Activated T-helper 2 cell treated with anti-CD3 and anti-CD28 coated beads, Interferon-gamma antibody, Interleukin-2, Interleukin-4, amounts not matched to agents 10 μg/mL and 5 μg/mL and 100 μg/mL, durations not matched to agents 14 hours and 24 hours and 36 hours (primary cell): Measurements from ENCODE around the gene CCDC83. TPM values are rescaled to one million over a fixed set of nuclear protein-coding genes. Genes with fewer than 3 reads are reported as not detected.
"Not testable (repeated sequence)": the region's sequence is repeated elsewhere in the genome, so short reads cannot be mapped to it uniquely, and the experiment has no call there.

Experiments
- DNase-seq: peaks from one replicate; pipeline ENCODE4 v3.0.0; 2021; ENCODE audit warnings: low spot score
- H3K27ac Mint-ChIP-seq: one replicate; pipeline ENCODE4 v1.8.0; 2021; ENCODE audit warnings: mixed read lengths
- H3K27me3 Mint-ChIP-seq: one replicate; pipeline ENCODE4 v1.8.0; 2021; ENCODE audit warnings: low read depth, mixed read lengths
- H3K36me3 Mint-ChIP-seq: one replicate; pipeline ENCODE4 v1.8.0; 2021; ENCODE audit warnings: low read depth, mixed read lengths
- H3K4me1 Mint-ChIP-seq: one replicate; pipeline ENCODE4 v1.8.0; 2021; ENCODE audit warnings: low read depth, mixed read lengths
- H3K4me3 Mint-ChIP-seq: one replicate; pipeline ENCODE4 v1.8.0; 2021; ENCODE audit warnings: low read depth, mild to moderate bottlenecking, moderate library complexity, mixed read lengths
- H3K9me3 Mint-ChIP-seq: one replicate; pipeline ENCODE4 v1.8.0; 2021; ENCODE audit warnings: mixed read lengths
- intact Hi-C: fragments of 100-400 bp; cut with micrococcal nuclease; formaldehyde crosslinking; loops from one replicate; pipeline ENCODE4 v1.15.1; 2023
- total RNA-seq: library from RNA; stranded (reverse); gene quantifications from 2 replicates; pipeline ENCODE4 v1.2.3, GENCODE V29; 2022

Gene CCDC83
- total RNA-seq, 1 donor from 2014 or later, result not detected

DNA sequence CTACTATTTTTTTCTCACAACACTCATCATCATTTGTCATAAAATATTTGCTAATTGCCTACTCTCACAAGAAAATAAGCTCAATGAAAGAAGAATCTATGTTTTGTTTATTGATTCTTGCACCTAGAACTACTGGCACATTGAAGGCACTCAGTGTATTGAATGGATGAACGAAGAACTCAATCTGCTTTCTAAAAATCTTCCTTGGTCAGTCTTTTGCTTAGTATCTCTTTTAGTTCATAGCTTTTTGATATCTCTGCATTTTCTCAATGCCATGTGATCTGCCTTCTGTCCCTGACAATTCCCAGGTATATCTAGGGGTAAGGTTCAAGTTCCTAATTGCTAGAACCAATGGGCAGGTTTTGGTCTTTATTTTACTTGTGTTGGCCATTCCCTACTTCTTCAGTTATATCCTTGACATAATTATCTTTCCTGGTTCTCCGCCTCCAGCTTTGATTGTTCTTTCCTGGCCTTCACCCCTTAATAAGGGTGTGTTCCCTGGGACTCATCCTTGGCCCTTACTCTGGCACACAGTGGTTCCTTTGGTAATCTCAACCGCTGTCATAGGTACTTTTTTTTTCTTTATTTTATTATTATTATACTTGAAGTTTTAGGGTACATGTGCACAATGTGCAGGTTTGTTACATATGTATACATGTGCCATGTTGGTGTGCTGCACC, 96.4 kb downstream of the CCDC83 start:
- Mint-ChIP-seq H3K27me3 (no peaks in the 10 kb centered on the region), H3K4me3 (no peak overlapping the region), H3K27ac (peak overlapping the region; percentile 10), H3K4me1 (peaks cover 23% of the 10 kb centered on the region), H3K9me3 (peaks cover 15% of the 10 kb centered on the region), H3K36me3 (peaks cover 46% of the 10 kb centered on the region)
- intact Hi-C loops, result no loop called here
- DNase-seq, result no peak

DNA sequence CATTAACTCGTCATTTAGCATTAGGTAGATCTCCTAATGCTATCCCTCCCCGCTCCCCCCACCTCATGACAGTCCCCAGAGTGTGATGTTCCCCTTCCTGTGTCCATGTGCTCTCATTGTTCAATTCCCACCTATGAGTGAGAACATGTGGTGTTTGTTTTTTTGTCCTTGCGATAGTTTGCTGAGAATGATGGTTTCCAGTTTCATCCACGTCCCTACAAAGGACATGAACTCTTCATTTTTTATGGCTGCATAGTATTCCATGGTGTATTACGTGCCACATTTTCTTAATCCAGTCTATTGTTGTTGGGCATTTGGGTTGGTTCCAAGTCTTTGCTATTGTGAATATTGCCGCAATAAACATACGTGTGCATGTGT, 96.9 kb downstream of the CCDC83 start:
- intact Hi-C loops, H3K27me3 Mint-ChIP-seq, H3K4me3 Mint-ChIP-seq, DNase-seq, H3K27ac Mint-ChIP-seq: not testable (repeated sequence)
- peaks cover 51% of the 10 kb centered on the region for H3K36me3 Mint-ChIP-seq
- H3K4me1 Mint-ChIP-seq, result peaks cover 20% of the 10 kb centered on the region
- peaks cover 13% of the 10 kb centered on the region for H3K9me3 Mint-ChIP-seq

DNA sequence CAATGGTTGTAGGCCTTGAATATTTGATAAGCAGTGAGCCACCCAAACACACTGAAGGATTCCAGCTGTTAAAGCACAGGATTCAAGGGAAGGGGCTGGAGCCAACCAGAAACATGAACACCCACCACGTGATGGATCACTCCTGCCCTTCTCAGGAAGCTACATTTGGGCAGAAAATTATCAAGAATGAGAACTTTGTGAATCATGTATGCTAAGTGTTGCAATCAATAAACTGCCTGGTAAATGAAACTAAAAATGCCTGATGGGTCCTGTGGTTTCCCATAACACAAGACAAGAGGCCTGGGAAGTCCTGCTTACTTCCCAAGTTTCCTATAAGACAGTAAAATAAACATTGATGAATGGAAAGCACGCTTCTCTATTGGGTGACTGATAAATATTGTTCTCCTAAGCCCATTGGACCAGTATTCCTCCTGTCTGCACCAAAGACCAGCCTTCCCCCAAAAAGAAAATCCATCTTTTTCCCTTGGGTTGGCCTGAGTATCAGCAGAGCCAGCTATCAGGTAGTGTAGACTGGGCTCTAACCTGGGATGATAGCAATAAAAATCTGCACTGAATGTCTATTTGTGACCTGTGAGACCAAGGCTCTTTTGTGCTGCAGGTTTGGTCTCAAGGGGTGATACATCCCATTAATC, 98.4 kb downstream of the CCDC83 start:
- DNase-seq, result no peak
- intact Hi-C loops, result no loop called here
- peak overlapping the region; percentile 48 for H3K27ac Mint-ChIP-seq
- H3K4me3 Mint-ChIP-seq, result no peak overlapping the region
- H3K27me3 Mint-ChIP-seq, result no peaks in the 10 kb centered on the region
- H3K36me3 Mint-ChIP-seq, result peaks cover 64% of the 10 kb centered on the region
- peaks cover 8% of the 10 kb centered on the region for H3K4me1 Mint-ChIP-seq
- H3K9me3 Mint-ChIP-seq, result peaks cover 13% of the 10 kb centered on the region

DNA sequence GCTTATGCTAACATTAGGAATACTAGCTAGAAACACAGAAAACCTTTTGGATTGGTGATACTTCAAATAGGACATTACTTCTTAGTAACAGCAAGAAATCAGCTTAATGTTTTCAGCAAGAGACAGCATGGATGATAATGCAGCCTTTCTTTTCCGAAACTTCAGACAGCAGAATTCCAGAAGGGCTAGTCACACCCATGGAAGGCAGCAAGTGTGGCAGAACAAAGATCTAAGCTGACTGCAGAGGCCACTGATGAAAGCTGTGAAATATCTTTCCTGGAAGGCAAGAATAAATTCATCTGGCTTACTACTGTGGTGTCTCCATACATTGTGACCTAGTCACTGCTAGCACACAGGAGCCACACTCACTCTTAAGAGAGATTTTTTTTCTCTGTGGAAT, 100.3 kb downstream of the CCDC83 start:
- H3K27ac Mint-ChIP-seq, result no peak overlapping the region
- peaks cover 13% of the 10 kb centered on the region for H3K9me3 Mint-ChIP-seq
- peaks cover 3% of the 10 kb centered on the region for H3K4me1 Mint-ChIP-seq
- no peak overlapping the region for H3K4me3 Mint-ChIP-seq
- intact Hi-C loops, result no loop called here
- H3K36me3 Mint-ChIP-seq, result peaks cover 81% of the 10 kb centered on the region
- no peak for DNase-seq
- no peaks in the 10 kb centered on the region for H3K27me3 Mint-ChIP-seq

DNA sequence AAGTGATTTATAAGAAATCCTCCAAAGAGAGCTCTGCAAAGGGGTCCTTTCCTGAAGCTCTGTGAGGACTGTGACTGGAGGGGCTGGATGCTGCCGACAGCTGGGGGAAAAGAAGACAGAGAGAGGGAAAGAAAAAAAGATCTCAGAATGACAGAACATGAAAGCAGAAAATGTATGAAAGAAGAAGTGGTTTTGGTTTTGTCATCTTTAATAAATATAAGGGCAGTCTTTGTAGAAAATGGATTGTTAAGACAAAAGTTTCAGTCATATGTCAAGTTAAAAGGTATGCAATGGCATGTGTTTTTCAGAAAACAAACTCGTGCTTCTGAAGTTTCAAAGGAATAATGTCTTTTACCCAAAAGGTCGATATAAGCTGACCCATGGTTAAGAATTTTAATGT, 105.5 kb downstream of the CCDC83 start:
- H3K4me1 Mint-ChIP-seq, result peaks cover 11% of the 10 kb centered on the region
- no peaks in the 10 kb centered on the region for H3K9me3 Mint-ChIP-seq
- H3K4me3 Mint-ChIP-seq, result no peak overlapping the region
- no peak for DNase-seq
- no peaks in the 10 kb centered on the region for H3K27me3 Mint-ChIP-seq
- peak overlapping the region; percentile 29 for H3K27ac Mint-ChIP-seq
- intact Hi-C loops, result no loop called here
- H3K36me3 Mint-ChIP-seq, result peaks cover 94% of the 10 kb centered on the region

DNA sequence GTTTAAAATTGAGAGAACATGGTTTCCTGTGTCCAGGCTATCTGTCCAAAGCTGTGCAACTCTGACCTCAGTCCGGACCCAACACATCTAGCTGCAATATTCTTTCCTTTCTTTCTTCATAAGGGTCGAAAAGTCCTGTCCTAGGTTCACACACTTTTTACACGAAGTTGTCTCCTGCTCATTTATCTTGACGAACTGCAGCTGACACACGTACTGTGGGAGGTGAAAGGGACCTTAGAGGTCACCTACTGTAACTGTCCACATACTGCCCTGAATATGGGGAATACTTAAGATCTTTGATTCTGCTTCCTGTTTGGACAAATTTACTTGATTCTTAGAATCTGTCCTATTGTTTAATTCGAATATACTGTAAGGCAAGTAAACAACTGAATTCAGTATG, 105.9 kb downstream of the CCDC83 start:
- Mint-ChIP-seq H3K27ac (no peak overlapping the region), H3K27me3 (no peaks in the 10 kb centered on the region), H3K4me1 (peaks cover 11% of the 10 kb centered on the region), H3K9me3 (no peaks in the 10 kb centered on the region), H3K36me3 (peaks cover 93% of the 10 kb centered on the region), H3K4me3 (no peak overlapping the region)
- intact Hi-C loops, result no loop called here
- no peak for DNase-seq

DNA sequence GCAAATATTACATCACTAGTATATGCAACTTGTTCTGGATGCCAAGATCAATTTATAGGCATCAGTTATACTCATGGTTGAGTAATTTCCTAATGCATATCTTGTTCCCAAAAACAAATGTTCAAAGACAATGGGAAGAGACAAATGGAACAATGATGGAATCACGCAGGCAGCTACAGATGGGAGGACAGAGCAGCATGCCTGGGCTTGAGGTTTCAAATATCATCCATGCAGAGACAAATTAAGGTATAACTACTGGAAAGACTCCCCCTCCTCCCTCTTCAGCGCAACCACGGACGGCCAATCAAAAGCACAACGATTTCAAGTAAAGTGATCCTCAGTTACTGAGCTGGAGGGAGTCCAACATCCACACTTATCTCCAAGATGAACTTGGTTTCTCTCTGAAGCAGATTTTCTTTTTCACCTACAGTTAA, 106.8 kb downstream of the CCDC83 start:
- peaks cover 11% of the 10 kb centered on the region for H3K4me1 Mint-ChIP-seq
- peaks cover 93% of the 10 kb centered on the region for H3K36me3 Mint-ChIP-seq
- no peak overlapping the region for H3K27ac Mint-ChIP-seq
- no peaks in the 10 kb centered on the region for H3K27me3 Mint-ChIP-seq
- no peaks in the 10 kb centered on the region for H3K9me3 Mint-ChIP-seq
- intact Hi-C loops, result no loop called here
- no peak overlapping the region for H3K4me3 Mint-ChIP-seq
- DNase-seq, result no peak

DNA sequence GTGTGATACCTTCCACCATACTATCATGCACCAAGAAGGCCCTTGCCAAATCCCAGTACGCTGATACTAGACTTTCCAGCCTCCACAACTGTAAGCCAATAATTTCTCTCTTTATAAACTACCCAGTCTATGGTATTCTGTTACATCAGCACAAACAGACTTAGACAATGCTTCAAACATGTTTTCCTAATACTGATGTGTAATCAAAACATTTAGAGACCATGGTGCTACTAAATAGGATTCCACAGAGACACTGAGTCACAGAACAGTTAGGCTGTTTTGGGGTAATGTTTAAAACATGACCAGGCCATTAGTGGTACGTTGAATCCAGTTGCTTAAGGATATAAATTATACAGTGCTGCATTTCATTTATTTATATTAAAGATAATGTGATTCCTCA, 110.0 kb downstream of the CCDC83 start:
- Mint-ChIP-seq H3K27me3 (no peaks in the 10 kb centered on the region), H3K9me3 (no peaks in the 10 kb centered on the region), H3K4me1 (peaks cover 29% of the 10 kb centered on the region), H3K36me3 (peaks cover 91% of the 10 kb centered on the region), H3K4me3 (no peak overlapping the region), H3K27ac (no peak overlapping the region)
- DNase-seq, result no peak
- intact Hi-C loops, result loop anchor here (5.0 kb wide), 1 partner anchor 37 kb away; no protein-coding TSS in a partner anchor

DNA sequence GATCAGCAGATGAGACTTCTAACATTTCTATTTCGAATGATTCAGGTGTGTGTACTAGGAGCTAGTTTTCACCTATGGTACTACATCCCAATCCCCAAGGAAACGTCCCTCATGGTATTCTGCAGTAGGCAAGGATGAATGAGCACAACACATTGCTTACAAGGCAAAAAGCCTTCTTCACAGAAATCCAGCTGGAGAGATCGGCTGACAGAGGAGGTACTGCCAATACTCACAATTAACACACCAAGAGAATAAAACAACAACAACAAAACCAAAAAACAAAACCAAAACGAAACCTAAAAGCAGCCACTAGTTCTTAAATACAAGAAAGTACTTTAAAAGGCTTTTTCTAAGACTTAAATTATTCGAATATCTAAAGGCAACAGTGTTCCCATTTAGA, 112.3 kb downstream of the CCDC83 start:
- no peak overlapping the region for H3K4me3 Mint-ChIP-seq
- intact Hi-C loops, result loop anchor here (5.0 kb wide), 1 partner anchor 35 kb away; no protein-coding TSS in a partner anchor
- H3K27ac Mint-ChIP-seq, result no peak overlapping the region
- H3K4me1 Mint-ChIP-seq, result peaks cover 21% of the 10 kb centered on the region
- no peaks in the 10 kb centered on the region for H3K9me3 Mint-ChIP-seq
- no peaks in the 10 kb centered on the region for H3K27me3 Mint-ChIP-seq
- DNase-seq, result no peak
- H3K36me3 Mint-ChIP-seq, result peaks cover 89% of the 10 kb centered on the region

Other genes starting within 250 kb of the CCDC83 start
- gene DLG2, start 228.0 kb upstream of the CCDC83 start, total RNA-seq, result 1.8 and 2.1 TPM in 2 replicates
- 63.8 and 66.5 TPM in 2 replicates for gene TMEM126B, start 226.8 kb upstream of the CCDC83 start, total RNA-seq
- 48.9 and 49.3 TPM in 2 replicates for gene TMEM126A, start 207.4 kb upstream of the CCDC83 start, total RNA-seq
- gene CREBZF, start 190.3 kb upstream of the CCDC83 start, total RNA-seq, result 47.8 and 49.7 TPM in 2 replicates
- gene CCDC89, start 169.2 kb upstream of the CCDC83 start, total RNA-seq, result not detected in 2 replicates
- 16.0 and 17.3 TPM in 2 replicates for gene SYTL2, start 44.2 kb upstream of the CCDC83 start, total RNA-seq
- gene PICALM, start 213.7 kb downstream of the CCDC83 start, total RNA-seq, result 193 and 213 TPM in 2 replicates